Non-pigmented ciliary epithelial cell (primary cell): ENCODE data around the gene MDH1B.
A peak's percentile ranks its signal among the peaks of the same experiment; 100 is the strongest.
"Not testable (repeated sequence)": the region's sequence is repeated elsewhere in the genome, so short reads cannot be mapped to it uniquely, and the experiment has no call there.

Source experiments
- DNase-seq: peaks from one replicate; pipeline ENCODE4 v3.0.0-alpha.2; 2010; ENCODE audit warnings: low read depth

The MDH1B gene

DNA sequence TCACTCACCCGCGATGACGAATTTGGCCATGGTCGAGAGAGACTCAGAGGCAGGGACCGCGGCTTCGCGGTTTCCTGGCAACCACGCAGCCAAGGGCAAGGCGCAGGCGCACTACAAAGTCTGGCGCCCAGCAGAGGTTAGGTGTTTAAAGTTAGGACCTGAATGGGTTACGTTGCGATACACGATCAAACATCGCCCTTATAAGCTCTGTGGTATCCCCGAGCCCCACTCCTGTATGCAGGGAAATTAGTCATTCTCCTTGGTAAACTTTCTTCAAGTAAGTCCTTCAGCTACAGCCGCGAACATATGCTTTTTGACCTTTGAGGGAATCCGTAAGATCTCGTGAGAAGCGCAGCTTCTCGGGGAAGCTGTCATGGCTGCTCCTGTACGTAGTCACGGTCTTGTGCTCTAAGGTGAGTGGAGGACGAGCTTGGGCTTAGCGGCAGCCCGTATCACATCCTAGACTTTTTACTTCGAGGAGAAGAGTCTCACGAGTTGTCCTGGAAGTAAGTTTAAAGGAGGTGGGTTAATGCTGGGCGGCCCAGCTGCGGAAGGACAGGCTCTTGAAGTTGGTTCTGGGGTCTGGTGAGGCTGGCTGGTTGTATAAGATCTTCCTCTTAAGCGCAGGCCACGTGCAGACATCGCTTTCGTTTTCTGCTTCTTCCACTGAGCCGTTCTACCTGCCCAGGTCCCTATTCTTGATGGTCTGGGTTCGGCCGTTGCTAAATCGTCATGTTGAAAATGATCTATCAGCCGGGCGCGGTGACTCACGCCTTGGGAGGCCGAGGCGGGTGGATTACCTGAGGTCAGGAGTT, at the start of gene MDH1B, which contains the start of gene FASTKD2:
TSS of gene MDH1B (minus strand) at position 87 of the 815 bp plus-strand sequence. CDS start at position 30, 57 bp downstream.
TSS of gene FASTKD2 (plus strand) at position 365 of the 815 bp plus-strand sequence. CDS start 1,088 bp downstream, outside the sequence.
- peak; percentile 89 for DNase-seq

DNA sequence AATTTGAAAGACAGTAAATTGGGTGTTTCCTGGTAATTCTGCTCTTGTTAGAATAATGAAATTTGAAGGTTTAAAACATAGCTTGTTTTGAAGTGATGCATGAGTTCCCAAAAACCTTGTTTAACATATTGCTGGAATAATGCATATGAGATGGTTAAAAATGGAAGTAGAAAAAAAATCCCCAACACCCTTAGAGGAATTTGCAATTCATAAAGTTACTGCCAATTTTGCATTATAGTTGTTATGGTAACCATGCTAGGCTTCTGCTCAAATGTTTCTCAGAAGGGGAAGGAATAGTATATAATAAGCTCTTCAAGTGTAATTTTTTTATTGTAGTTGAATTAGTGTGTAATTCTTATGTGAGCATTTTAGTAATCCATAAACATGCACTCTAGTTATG, 49.4 kb upstream of the MDH1B start:
- no peak for DNase-seq

DNA sequence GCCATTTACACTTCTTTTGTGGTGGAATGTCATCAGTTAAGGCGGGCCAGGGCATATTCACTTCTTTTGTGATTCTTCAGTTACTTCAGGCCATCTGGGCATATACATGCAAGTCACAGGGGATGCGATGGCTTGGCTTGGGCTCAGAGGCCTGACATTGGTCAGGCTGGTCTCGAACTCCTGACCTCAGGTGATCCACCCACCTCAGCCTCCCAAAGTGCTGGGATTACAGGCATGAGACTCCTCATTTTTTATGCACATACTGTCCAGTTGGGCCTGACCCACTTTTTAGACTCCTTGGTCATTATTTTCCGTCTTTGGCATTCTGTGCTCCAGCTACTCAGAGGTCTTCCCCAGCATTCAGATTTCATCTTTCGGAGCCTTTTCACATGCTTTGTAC, 47.3 kb upstream of the MDH1B start:
- DNase-seq, result not testable (repeated sequence)

DNA sequence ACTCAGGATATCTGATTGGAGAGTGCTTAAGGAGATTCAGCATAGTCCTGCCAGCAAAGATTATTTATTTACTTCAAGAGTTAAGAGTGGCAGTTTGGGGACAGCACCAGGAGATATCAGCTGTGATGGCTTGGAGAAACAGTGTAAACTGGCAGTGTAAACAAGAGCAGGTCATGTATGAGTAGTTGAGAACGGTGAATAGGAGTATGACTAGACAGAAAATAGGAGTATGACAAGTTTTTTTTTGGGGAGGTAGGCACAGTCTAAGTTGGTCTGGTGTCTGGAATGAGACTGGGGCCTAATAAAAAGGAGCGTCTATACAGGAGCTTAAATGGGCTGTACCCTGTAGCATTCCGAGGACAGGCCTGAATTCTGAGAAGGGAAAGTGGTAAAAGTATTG, 42.5 kb upstream of the MDH1B start:
- DNase-seq, result not testable (repeated sequence)

DNA sequence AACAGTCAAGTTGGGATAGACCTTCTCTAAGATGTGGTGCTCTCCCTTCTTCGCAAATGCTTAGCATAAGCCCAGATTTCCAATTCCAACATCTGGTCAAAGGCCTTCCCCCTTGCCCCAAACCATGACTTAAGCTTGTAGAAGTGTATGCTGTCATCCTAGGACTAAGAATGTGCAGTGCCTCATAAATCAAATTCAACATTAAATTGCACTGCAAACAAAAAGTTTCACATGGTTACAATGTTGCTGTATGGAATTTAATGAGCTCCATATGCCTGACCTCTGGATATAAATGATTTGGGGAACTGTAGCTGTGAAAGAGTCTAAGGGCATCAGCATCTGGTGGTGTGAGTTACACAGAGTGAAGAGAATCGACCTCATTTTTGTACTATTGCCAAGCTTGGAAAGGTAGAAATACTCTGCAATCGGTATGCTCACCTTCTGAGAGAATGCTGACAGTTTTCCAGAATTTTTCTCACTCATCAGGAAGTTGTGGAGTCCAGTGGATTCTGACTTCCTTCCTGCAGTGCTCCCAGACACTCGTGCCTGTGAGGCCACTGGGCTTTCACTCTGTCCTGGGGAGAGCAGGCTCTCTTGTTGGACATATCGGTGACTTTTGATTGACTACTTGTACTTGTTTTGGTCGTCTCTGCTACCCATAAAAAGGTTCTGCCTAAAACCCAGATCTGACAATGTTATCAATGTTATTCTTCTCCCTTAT, 40.9 kb upstream of the MDH1B start:
- no peak for DNase-seq

DNA sequence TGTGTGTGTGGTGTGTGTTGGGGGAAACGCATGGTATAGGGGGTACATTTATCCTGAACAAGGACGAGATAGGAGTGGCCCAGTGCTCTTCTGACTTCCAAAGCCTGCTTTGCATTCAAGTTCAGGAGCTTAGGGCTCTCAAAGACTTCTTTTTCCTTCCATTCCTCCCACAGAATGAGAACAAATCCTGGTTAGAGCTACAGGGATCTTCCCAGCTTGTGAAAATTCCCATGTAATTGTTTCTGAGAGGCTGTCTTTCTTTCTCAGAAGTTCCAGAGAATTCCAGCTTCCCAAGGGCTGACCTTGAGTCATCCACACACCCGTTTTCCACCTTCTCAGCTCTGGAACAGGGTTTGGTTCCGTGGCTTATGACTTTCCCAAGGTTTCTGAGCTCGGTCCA, 39.2 kb upstream of the MDH1B start:
- no peak for DNase-seq

DNA sequence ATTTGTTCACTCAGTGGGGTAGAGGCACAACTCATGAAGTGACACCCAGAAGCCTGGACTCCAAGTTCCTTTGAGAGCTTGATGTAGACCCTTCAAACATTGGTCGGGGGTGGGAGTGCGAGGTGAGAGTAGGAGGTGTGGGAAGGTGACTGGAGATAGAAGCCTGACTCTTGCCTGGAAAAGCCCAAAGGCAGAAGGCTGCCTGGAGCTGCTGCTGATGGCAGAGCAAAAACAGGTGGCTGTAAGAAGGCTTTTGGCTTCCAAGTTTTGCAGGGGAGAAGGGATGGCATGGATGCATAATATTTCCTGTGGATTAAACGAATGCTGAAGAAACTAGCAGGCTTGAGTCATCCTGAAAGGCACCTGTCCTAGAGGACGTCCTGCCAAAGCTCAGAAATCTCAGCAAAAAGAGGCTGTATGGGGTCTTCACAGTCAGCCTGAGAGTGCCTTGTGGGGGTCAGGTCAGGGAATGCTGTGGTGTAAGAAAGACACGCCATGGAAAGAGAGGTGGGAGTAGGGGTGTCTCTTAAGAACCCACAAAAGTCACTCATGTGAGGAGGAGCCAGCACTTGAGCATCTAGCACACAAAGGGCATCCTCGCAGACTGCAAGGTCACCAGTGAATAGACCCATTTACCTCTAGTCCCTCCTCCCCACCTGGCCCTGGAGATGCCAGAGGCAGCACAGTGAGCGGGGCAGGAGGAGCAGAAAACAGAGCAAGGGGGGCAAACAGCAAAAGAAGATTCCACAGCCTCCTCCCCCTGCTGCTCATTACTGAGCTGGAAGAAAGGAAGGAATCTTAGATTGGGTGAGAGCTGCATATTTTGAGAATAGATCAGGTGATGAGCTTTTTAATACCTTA, 37.8 kb upstream of the MDH1B start:
- DNase-seq, result no peak

DNA sequence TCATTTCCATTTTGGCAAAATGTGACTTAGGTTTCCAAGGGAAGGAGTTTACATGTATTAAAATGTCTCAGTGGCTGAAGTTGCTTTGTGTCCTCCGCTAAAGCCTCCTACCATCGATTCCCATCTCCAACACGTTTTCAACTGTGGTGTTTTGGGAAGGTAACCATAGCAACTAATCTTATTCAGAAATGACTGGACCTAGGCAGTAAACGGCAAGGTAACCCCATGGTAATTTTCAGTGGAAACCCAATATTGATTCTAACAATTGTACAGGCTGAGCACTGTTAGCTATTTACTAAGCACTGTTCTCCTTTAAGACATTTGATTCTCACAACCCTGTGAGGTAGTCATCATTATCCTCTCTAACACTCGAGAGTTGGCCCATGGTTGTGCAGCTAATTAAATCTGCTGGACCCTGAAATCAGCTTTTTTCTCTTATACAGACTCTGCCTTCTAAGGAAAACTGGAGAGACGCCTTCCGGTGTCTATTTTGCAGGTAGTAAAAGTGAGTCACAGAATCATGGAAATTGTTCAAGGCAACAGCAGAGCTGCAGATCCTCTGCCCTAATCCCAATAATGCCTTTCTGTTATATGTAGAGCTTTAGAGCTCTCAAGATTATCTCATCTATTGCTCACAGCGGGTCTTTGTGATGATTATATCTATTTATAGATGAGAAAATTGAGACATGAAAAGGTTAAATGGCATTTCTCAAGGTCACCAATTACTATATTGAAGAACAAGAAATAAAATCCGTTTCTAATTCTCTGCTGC, 36.5 kb upstream of the MDH1B start:
- no peak for DNase-seq

DNA sequence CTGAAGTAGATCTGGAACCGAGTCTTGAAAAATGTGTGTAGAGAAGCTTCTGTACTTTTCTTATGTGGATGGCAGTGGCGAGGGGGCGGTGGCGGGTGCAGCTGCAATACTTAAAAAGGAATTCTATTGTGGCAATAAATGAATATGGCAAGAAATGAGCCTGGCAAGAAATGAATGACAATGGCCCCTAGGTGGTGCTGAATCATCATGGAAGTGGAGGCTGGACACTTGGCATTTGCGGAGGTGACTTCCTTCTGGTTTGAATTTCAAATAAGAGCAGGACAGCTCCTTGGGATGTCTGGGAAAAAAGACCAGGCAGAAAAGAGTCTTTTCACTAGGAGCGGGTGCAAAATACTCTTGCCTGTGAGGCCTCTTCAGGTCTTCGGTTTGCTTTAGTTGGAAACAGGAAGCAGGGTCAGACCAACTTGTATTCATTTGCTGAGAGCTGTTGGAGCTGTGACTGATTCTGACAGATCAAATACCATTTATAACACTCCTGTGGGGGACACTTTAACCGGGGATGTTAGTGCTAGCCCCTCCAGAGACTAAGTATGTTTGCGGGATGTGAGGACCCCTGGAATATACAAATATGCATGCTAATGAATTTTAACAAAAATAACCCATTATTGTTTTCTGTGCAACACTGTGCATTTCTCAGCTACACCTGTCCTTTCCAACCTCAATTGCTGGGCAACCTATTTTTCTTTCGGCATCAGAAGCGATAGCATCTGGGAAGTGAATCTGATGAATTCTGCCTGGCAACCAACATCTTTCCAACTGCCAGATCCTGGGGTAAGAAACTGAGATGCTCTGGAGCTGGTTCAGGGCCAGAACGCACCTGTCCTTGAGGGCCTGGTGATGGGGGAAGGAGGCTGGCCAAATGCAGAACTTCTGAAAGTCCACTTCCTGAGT, 35.6 kb upstream of the MDH1B start:
- peak; percentile 44 for DNase-seq

DNA sequence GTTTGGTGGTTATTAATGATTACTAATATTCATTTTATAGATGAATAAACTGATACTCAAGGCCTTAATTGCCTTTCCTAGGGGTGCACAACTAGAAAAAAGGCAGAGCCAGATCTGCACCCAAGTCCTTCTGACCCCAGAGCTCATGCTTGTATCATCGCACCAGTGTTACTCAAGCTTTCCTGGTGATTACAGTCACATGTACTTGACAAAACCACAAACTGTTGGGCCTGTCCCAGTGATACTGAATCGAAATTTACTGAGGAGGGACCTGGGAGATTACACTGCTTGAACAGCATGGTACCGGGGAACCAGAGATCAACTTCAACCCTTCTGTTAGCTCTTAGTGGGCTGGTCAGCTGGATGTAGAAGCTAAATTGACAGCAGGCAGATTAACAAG, 34.0 kb upstream of the MDH1B start:
- peak; percentile 9 for DNase-seq

DNA sequence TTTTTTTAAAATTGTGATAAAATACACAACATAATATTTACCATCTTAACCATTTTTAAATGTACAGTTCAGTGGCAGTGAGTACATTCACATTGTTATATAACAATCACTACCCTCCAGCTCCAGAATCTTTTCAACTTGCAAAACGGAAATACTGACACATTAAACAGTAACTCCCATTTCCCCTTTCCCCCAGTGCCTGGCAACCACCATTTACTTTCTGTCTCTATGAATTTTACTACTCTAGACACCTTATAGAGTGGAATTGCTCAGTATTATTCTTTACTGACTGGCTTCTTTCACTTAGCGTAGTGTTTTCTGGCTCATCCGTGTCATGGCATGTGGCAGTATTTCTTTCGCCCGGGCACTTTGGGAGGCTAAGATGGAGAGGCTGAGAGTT, 32.9 kb upstream of the MDH1B start:
- DNase-seq, result no peak

DNA sequence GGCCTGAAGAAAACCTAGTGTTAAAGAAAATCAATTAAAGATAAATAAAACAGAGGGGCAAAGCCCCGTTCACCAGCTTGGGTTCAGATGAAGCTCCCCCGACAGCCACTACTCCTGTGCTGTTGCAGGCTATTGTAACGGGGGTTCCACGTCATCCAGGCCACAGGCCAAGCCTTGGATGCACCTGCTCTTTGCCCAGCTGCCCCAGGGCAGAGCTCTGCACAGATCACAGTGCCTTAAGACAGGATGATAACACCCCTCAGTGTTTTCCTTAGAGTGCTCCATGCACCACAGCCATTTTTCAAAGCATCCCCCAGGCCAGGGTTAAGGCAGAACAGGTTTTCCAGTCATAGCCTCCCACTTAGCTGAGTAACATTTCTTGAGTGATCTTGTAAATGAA, 32.2 kb upstream of the MDH1B start:
- DNase-seq, result no peak

DNA sequence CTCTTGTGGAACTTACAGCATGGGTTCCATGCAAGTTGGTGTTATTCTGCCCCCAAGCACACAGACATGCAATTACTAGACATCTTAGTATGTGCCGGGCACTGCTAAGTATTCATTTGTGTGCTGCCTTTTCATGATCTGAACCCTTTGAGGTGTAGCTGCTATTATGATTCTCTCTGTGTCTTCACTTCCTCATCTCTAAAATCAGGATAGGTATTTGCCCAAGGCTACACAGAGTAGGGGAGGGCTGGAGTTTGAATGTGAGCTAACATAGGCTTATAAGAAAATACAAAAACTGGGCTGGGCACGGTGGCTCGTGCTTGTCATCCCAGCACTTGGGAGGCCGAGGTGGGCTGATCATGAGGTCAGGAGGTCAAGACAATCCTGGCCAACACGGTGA, 27.5 kb upstream of the MDH1B start:
- no peak for DNase-seq

DNA sequence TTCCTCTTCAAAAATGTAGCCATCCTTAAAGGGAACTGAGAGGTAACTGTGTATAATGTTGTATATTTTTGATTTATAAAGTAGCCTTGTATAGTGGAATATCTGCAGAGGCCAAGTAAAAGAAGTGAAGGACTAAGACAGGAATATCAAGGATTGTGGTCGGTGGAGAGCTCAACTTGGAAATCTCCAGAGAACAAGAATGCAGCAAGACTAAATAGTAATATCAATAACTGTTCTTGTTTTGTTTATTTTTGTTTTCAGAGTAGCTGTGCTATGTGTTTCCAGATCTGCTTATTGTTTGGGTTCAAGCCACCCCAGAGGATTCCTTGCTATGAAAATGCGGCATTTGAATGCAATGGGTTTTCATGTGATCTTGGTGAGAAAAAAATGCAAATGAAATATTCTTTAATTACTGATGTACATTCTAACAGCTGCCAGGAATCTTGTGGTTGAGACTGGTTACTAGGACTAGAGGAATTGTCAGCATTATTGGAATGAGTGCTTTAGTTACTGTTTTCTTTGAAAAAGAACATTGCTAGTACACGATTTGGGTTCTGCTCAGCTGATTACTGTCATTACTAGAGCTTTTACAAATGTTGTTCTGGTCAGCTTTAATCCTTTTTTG, 25.3 kb upstream of the MDH1B start:
- peak; percentile 9 for DNase-seq

DNA sequence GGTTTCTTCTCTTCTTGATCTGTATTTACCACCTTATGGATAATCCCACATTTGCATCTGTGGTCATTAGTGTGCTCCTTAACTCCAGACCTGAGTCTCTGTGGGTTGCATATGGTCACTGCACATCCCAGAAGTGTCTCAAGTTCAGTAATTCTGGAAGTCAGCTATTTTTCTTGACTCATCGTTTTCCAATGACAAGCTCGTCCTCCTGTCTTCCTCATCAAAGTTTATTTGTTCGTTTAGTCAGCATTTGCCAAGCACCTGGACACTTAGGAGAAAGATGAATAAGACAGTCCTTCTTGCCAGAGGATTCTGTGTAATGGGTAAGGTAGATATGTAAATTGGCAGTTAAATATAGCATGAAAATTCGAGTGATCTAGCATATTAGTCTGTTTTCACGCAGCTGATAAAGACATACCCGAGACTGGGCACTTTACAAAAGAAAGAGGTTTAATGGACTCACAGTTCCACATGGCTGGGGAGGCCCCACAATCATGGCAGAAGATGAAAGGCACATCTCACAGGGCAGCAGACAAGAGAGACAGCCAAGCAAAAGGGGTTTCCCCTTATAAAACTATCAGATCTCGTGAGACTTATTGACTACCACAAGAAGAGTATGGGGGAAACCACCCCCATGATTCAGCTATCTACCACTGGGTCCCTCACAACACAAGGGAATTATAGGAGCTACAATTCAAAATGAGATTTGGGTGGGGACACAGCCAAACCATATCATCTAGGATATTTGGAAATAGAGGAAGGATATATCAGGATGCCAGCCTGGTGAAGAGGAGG, 19.6 kb upstream of the MDH1B start:
- no peak for DNase-seq

DNA sequence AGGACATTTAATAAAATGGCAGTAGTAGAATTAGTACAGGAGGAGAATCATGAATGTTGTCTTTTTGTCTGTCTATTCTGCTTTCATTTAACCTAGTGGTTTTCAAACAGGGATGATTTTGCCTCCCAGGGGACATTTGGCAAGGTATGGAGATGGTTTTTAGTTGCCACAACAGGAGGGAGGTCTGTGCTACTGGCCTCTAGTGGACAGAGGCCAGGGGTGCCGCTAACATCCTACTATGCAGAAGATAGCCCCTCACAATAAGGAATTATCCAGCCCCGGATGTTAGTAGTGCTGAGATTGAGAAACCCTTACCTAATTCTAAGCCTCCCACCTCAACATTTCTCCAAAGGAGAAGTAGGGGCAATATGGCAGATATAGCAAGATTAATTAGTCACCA, 18.6 kb upstream of the MDH1B start:
- DNase-seq, result no peak

DNA sequence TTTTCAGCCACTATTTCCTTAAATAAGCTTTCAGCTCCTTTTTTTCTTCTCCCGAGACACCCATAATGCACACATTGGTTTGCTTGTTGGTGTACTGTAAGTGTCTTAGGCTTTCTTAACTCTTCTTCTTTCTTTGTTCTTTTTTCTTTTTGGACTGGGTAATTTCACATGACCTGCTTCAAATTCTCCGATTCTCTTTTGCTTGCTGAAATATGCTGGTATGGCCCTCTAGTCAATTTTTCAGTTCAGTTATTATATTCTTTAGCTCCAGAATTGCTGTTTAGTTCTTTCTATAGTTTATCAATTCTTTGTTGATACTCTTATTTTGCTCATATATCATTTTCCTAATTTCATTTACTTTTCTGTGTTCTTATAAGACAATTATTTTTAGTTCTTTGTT, 15.5 kb upstream of the MDH1B start:
- DNase-seq, result no peak

DNA sequence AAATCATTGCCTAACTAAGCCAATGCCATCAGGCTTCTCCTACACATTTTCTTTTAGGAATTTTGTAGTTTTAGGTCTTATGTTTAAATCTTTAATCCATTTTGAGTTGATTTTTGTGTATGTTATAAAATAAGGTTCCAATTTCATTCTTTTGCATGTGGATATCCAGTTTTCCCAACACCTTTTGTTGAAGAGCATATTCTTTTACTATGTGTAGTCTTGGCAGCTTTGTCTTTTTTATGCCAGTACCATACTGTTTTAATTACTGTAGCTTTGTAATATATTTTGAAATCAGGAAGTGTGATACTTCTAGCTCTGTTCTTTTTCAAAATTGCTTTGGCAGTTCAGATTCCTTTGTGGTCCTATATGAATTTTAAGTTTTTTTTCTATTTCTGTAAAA, 11.3 kb upstream of the MDH1B start:
- no peak for DNase-seq

DNA sequence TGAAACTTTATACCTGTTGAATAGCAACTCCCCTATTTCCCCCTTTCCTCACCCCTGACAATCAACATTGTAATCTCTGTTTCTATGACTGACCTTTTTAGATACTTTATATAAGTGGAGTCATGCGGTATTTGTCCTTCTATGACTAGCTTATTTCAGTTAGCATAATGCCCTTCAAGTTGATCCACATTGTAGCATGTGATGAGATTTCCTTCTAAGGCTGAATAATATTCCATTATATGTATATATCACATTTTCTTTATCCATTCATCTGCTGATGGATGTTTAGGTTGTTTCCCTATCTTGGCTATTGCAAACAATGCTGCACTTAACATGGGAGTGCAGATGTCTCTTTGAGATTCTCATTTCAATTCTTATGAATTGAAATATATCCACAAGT, 9.7 kb upstream of the MDH1B start:
- no peak for DNase-seq
